ENCODE measurements around the gene CCDC201.

Gene CCDC201

GRCh38 chr7:45893996-45894664 lies 21.2 kb upstream of the CCDC201 start:
- no peak for FAIRE-seq
- DNase-seq (ENCODE audit: extremely low spot score, insufficient read length, low read depth), result no peak

GRCh38 chr7:45893374-45893995 lies 20.6 kb upstream of the CCDC201 start:
- FAIRE-seq, result no peak
- no peak for DNase-seq (ENCODE audit: extremely low spot score, insufficient read length, low read depth)

- FAIRE-seq (no peak), DNase-seq (ENCODE audit: extremely low spot score, insufficient read length, low read depth) (no peak)
Measured at GRCh38 chr7:45892407-45893035, 19.6 kb upstream of the CCDC201 start.

- FAIRE-seq (no peak), DNase-seq (ENCODE audit: extremely low spot score, insufficient read length, low read depth) (no peak)
Measured at GRCh38 chr7:45891462-45892402, 18.9 kb upstream of the CCDC201 start.

DNA sequence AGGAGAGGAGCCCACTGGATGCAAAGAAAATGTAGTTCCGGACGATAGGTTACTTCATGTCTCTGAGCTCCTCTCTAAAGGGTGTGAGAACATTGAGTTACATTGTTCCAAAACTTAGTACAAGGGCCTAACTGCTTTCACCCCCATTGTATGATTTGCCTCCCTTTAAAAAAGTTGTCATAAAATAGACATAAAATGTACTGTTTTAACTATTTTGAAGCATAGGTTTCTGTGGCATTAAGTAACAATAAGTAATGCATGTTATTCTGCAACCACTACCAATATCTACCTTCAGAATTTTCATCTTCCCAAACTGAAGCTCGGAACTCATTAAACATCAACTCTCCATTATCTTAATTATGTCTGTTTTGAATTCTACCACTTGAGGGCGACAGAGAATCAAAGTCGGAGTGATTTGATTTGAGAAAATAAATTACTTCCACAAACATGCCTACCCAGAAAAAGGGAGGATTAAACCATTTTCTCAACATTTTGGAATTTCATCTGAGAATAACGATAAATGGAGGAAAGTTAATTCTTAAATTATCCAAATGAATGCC lies 18.1 kb upstream of the CCDC201 start:
- peak; percentile 56 for FAIRE-seq
- DNase-seq (ENCODE audit: extremely low spot score, insufficient read length, low read depth), result no peak

DNA sequence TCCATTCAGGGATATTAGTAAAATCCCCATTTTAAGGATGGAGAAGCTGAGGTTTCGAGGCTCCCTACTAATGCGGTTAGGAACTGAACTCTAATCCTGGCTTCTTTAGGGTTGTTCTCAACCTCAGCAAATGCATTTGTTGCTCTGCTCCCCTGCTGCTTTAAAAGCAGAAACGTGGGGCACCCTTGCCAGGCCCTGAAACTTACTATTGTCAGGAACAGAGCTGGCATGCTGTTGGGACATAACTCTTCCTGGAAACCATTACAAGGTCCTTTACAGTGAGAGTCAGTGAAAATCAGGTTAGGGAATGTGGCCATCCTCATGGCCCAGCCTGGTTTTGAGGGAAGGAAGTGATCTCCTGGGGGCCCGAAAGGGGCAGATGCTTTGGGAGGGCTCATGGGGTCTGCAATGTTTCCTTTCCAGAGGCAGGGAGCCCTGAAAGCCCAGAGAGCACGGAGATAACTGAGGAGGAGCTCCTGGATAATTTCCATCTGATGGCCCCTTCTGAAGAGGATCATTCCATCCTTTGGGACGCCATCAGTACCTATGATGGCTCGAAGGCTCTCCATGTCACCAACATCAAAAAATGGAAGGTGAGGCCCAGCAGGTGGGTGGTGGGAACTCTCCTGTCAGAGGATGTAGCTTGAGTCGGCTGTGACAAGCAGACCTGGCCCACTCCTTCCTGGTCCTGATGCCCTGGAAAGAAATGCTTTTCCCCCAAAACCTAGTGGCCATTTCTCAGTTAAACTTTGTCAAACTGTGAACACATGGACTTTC lies 17.4 kb upstream of the CCDC201 start:
- DNase-seq (ENCODE audit: extremely low spot score, insufficient read length, low read depth) (no peak), FAIRE-seq (no peak)

DNA sequence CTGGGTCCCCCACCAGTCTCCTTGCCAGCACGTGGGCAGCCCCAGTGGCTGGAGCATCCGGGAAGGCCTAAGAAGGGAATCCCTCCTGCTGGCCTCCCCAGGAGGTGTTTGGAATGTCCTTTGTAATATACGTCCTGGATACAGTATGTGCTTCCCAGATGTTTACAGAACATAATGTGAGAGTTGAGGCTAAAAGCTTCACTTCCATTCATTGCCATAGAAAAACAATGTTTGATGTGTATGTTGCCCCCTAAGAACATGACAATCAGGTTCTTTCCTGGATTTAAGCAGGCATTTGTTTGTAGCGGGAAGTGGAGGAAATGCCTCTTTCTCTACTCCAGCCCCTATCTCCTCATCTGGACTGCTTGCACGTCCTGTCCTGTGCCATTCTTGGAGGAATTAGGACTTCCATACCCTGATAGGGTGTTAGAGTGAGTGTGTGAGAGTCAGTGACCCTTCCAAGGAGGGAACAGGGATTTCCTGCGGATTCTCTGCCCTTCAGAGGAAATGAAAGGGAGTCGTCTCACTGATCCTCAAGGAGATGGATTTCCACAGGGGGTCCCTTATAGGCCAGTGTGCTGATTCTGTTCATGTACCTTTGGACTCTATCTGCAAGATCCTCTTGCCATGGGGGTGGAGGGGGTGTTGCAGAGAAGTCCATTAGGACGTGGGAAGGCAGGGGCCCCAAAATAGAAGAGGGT lies 16.6 kb upstream of the CCDC201 start:
- FAIRE-seq (no peak), DNase-seq (ENCODE audit: extremely low spot score, insufficient read length, low read depth) (no peak)

DNA sequence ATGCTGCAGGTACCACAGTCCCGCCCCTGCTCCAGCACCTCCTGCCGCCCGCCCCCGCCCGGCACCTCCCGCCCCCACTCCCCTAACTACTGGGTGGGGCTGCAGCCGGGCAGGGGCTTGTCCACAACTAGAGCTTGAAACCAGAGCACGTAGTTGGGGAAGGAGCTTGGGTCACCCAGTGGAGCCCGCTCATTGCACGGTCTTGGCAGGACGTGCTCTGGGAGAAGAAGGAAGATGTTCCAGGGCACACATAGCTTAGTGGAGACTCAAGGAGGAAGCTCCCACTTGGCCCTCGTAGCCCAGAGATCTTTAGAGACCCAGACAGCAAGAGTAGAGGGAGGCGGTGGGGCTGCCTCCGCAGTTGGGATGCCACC lies 16.1 kb upstream of the CCDC201 start:
- FAIRE-seq, result no peak
- DNase-seq (ENCODE audit: extremely low spot score, insufficient read length, low read depth), result no peak

- FAIRE-seq (no peak), DNase-seq (ENCODE audit: extremely low spot score, insufficient read length, low read depth) (no peak)
Measured at GRCh38 chr7:45888185-45888992, 15.5 kb upstream of the CCDC201 start, which contains the start of gene IGFBP1. TSS of gene IGFBP1 (plus strand) at chr7:45888488. CDS start at chr7:45888653, 165 bp downstream.

- DNase-seq (ENCODE audit: extremely low spot score, insufficient read length, low read depth), result no peak
- no peak for FAIRE-seq
Measured at GRCh38 chr7:45886931-45887667, 14.2 kb upstream of the CCDC201 start.

GRCh38 chr7:45885264-45885882 lies 12.5 kb upstream of the CCDC201 start:
- no peak for DNase-seq (ENCODE audit: extremely low spot score, insufficient read length, low read depth)
- no peak for FAIRE-seq

DNA sequence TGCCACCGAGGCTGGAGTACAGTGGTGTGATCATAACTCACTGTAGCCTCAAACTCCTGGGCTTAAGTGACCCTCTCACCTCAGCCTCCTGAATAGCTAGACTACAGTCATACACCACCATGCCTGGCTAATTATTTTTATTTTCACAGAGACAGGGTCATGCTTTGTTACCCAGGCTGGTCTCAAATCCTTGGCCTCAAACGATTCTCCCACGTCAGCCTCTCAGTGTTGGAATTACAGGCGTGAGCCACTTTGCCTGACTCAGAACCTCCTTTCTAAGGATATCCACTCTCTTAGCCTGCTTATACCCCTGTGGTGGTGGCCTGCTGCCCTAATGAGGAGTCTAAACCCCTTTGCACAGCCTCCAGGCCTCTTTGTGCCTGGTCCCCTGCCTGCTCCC lies 11.3 kb upstream of the CCDC201 start:
- DNase-seq (ENCODE audit: extremely low spot score, insufficient read length, low read depth) (no peak), FAIRE-seq (no peak)

DNA sequence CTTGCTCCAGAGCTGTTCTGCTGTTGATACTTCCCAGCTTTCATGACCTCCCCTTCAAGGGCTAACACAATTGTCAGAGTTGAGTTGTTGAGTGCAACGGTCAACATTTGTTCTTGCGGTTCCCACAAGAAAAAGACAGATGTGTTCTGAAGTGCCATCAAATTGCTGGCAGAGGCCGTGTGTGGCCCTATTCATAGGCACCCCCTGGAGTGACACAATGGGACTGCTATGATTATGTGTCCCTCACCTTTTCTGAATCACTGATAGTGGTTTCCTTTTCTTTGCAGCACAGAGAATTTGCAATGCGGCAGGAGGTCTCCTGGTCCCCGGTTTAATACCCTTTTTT lies 9.6 kb upstream of the CCDC201 start:
- FAIRE-seq, result no peak

DNA sequence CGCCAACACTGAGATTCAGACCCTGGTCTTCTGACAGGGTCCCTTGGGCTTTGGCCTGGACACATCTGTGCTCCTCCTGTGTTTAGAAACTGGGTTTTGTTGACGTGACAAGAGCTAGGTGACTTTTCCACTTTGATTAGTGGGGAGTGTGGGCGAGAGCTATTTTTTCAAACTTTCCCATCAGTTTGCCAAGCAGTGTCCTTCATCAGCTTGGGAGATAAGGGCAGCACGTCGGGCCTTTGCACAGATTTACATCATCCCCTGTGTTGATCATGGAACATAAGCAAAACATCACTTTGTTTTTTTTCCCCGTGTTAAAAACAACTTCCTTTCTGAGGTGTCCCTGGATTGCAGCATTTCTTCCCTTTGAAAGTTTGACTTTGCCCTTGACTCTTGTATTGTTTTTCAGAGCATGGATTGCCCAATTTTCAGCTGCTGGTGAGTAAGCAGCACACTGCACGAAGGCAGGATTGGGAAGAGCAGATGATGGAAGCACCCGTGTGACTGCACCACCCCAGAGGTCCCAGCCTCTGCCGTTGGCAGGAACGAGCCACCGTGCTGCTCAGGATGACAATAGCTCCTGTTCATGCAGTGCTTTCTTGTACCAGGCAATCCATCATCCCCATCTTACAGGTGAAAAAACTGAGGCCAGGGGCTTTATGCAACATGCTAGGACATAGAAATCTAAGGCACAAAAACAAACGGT lies 9.0 kb upstream of the CCDC201 start:
- FAIRE-seq, result no peak
- no peak for DNase-seq (ENCODE audit: extremely low spot score, insufficient read length, low read depth)

More for the DNA sequence above, 9.6 kb upstream of the CCDC201 start:
- no peak for DNase-seq (ENCODE audit: extremely low spot score, insufficient read length, low read depth)

DNA sequence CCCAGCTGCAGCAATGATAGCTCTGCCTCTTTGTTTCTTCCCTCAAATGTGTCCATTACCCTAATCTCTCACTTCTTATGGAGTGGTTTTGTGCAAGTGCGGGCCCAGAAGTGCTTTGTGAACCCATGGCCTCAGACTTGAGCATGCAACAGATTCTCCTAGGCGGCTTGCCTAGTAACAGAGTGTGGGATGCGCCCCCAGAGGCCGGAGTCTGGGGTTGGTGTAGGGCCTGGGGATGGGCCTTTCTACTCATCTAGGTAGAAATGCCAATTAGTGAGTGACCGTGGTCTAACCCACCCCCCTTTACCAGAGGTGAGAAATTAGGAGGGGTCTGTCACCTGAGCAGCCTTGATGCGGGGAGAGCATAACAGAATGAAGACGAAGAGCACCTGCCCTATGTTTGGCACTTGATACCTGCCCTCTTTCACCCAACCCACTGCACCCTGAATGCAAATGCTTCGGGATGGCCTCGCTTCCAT lies 8.4 kb upstream of the CCDC201 start:
- no peak for FAIRE-seq

GRCh38 chr7:45880433-45880860 lies 7.6 kb upstream of the CCDC201 start:
- DNase-seq (ENCODE audit: extremely low spot score, insufficient read length, low read depth) (no peak), FAIRE-seq (no peak)

More for the DNA sequence above, 8.4 kb upstream of the CCDC201 start:
- no peak for DNase-seq (ENCODE audit: extremely low spot score, insufficient read length, low read depth)
